HCT116 (cell line): ENCODE data around the gene PEDS1. TPM values are rescaled to one million over a fixed set of nuclear protein-coding genes. Genes with fewer than 3 reads are reported as not detected.

ENCODE experiments used
- ATAC-seq: fragments of 200-7000 bp; cut with Tn5 transposase; 2 replicates; pipeline ENCODE4 v1.9.1; 2020; ENCODE audit warnings: mild to moderate bottlenecking, moderate library complexity
- BruUV-seq: library from RNA; stranded (reverse); fragments of 400-500 nt; replicated peaks from 2 replicates; lab custom pipeline; 2021; lab: Mats Ljungman, UMichigan
- CTCF ChIA-PET: fragments of 300-600 bp; sonication (Branson Sonifier 250); formaldehyde crosslinking; loops from one replicate; lab custom pipeline; 2021; ENCODE audit warnings: antibody characterized with exemption; lab: Charles Lee
- POLR2A ChIA-PET: fragments of 300-600, 350-600 bp; sonication (Branson Sonifier 250); formaldehyde crosslinking; loops from one replicate; lab custom pipeline; 2021; ENCODE audit warnings: antibody characterized with exemption; lab: Charles Lee
- RAD21 ChIA-PET, 2 experiments: fragments of 300-600 bp; sonication (Branson Sonifier 250); formaldehyde crosslinking; loops; one replicate each; lab custom pipeline; 2023; ENCODE audit warnings: low total read pairs in 2 of 2; ENCODE audit not compliant: uncharacterized antibody in 2 of 2, unreplicated experiment in 2 of 2, low non-redundant PET in 1 of 2; lab: Charles Lee
- DNase-seq: peaks from one replicate; pipeline ENCODE4 v3.0.0-alpha.2; 2010; ENCODE audit warnings: low read depth, low spot score
- H2AFZ ChIP-seq: fragments of 200-600 bp; shearing (Covaris generic), sonication (generic); 2 replicates; pipeline ENCODE4 v1.6.1; 2017; ENCODE audit warnings: low read depth, mixed run types, mixed read lengths, antibody characterized with exemption, low read length; ENCODE audit not compliant: poor library complexity, severe bottlenecking
- H3K27ac ChIP-seq: 2 replicates; pipeline ENCODE4 v1.5.1; 2012; ENCODE audit warnings: low read depth, low read length
- H3K27me3 ChIP-seq: fragments of 200-600 bp; sonication (generic); 2 replicates; pipeline ENCODE4 v1.6.1; 2016; ENCODE audit warnings: mixed run types, low read length, mixed read lengths; ENCODE audit not compliant: insufficient read depth
- H3K36me3 ChIP-seq, 2 experiments: fragments of 200-500 bp in 1 of 2; fragments of 200-600 bp in 1 of 2; sonication (Bioruptor generic) in 1 of 2; sonication (generic) in 1 of 2; 2 replicates each; pipeline versions ENCODE4 v1.5.1 to v1.6.1; 2014 to 2016; ENCODE audit warnings: low read length in 2 of 2, inconsistent platforms in 1 of 2, mixed read lengths in 1 of 2, mixed run types in 1 of 2; ENCODE audit not compliant: insufficient read depth in 2 of 2, control insufficient read depth in 1 of 2
- H3K4me1 ChIP-seq, 2 experiments: fragments of 200-600 bp in 1 of 2; sonication (generic) in 1 of 2; 2 replicates each; pipeline versions ENCODE4 v1.5.1 to v1.6.1; 2012 to 2017; ENCODE audit warnings: low read length in 2 of 2, inconsistent platforms in 1 of 2, mild to moderate bottlenecking in 1 of 2, mixed read lengths in 1 of 2, mixed run types in 1 of 2, moderate library complexity in 1 of 2; ENCODE audit not compliant: insufficient read depth in 2 of 2, control insufficient read depth in 1 of 2
- H3K4me2 ChIP-seq: fragments of 200-600 bp; sonication (generic); 2 replicates; pipeline ENCODE4 v1.6.1; 2017; ENCODE audit warnings: mixed run types, low read length, mixed read lengths
- H3K4me3 ChIP-seq, 2 experiments: fragments of 200-600 bp in 1 of 2; sonication (generic) in 1 of 2; replicated peaks in 1 of 2; 2 replicates each; pipeline ENCODE4 v1.5.1; 2011 to 2016; ENCODE audit warnings: low read length in 2 of 2, control low read depth in 1 of 2, low read depth in 1 of 2, mild to moderate bottlenecking in 1 of 2, mixed read lengths in 1 of 2, mixed run types in 1 of 2
- H3K79me2 ChIP-seq: fragments of 200-600 bp; sonication (generic); 2 replicates; pipeline ENCODE4 v1.6.1; 2017; ENCODE audit warnings: mild to moderate bottlenecking, mixed run types, low read length, moderate library complexity, mixed read lengths; ENCODE audit not compliant: insufficient read depth
- H3K9ac ChIP-seq: fragments of 200-600 bp; sonication (generic); 2 replicates; pipeline ENCODE4 v1.6.1; 2016; ENCODE audit warnings: low read length, mixed read lengths
- H3K9me2 ChIP-seq: fragments of 200-600 bp; sonication (generic), shearing (Covaris generic); 2 replicates; pipeline ENCODE4 v1.6.1; 2017; ENCODE audit warnings: mixed run types, mild to moderate bottlenecking, moderate library complexity; ENCODE audit not compliant: insufficient read depth
- H3K9me3 ChIP-seq, 2 experiments: fragments of 200-500 bp in 1 of 2; fragments of 200-600 bp in 1 of 2; sonication (Bioruptor generic) in 1 of 2; sonication (generic) in 1 of 2; 2 replicates each; pipeline ENCODE4 v1.6.1; 2014 to 2017; ENCODE audit warnings: low read length in 2 of 2, mixed read lengths in 2 of 2, inconsistent platforms in 1 of 2, low read depth in 1 of 2, mild to moderate bottlenecking in 1 of 2, mixed run types in 1 of 2, moderate library complexity in 1 of 2; ENCODE audit not compliant: control insufficient read depth in 1 of 2, insufficient read depth in 1 of 2
- H4K20me1 ChIP-seq: fragments of 200-600 bp; sonication (generic), shearing (Covaris generic); 2 replicates; pipeline ENCODE4 v1.6.1; 2017; ENCODE audit warnings: mixed run types, mild to moderate bottlenecking, moderate library complexity; ENCODE audit not compliant: insufficient read depth
- CTCF ChIP-seq, 3 experiments: fragments of 200-600 bp in 1 of 3; sonication (generic) in 1 of 3; IDR thresholded peaks in 2 of 3; conservative IDR thresholded peaks in 1 of 3; 2 replicates each; pipeline ENCODE4 v1.5.1; 2012 to 2017; ENCODE audit warnings: low read depth in 2 of 3, low read length in 2 of 3, antibody characterized with exemption in 1 of 3, borderline replicate concordance in 1 of 3, control low read depth in 1 of 3, mild to moderate bottlenecking in 1 of 3, mixed read lengths in 1 of 3, mixed run types in 1 of 3, moderate library complexity in 1 of 3; ENCODE audit not compliant: insufficient read depth in 1 of 3
- EGR1 ChIP-seq: IDR thresholded peaks from 2 replicates; pipeline ENCODE4 v1.6.1; 2012; ENCODE audit warnings: low read depth
- ELF1 ChIP-seq: IDR thresholded peaks from 2 replicates; pipeline ENCODE4 v1.6.1; 2012; ENCODE audit warnings: low read depth, borderline replicate concordance
- EZH2 ChIP-seq: fragments of 200-600 bp; sonication (generic); IDR thresholded peaks from 2 replicates; pipeline ENCODE4 v1.6.1; 2017; ENCODE audit warnings: antibody characterized with exemption, mixed run types
- FOSL1 ChIP-seq: IDR thresholded peaks from 2 replicates; pipeline ENCODE4 v1.6.1; 2012; ENCODE audit warnings: low read depth
- JUND ChIP-seq: IDR thresholded peaks from 2 replicates; pipeline ENCODE4 v1.6.1; 2012
- MAX ChIP-seq: IDR thresholded peaks from 2 replicates; pipeline ENCODE4 v1.6.1; 2012
- POLR2AphosphoS5 ChIP-seq: IDR thresholded peaks from 2 replicates; pipeline ENCODE4 v1.6.1; 2011; ENCODE audit warnings: mild to moderate bottlenecking, low read depth, low read length, moderate library complexity
- RAD21 ChIP-seq: IDR thresholded peaks from 2 replicates; pipeline ENCODE4 v1.6.1; 2012; ENCODE audit warnings: low read depth, mild to moderate bottlenecking
- SIN3A ChIP-seq: IDR thresholded peaks from 2 replicates; pipeline ENCODE4 v1.6.1; 2012; ENCODE audit warnings: low read depth
- SP1 ChIP-seq: IDR thresholded peaks from 2 replicates; pipeline ENCODE4 v1.6.1; 2012; ENCODE audit warnings: low read depth
- TCF7L2 ChIP-seq: IDR thresholded peaks from 2 replicates; pipeline ENCODE4 v1.7.0; 2011; ENCODE audit warnings: borderline replicate concordance, inconsistent platforms; ENCODE audit not compliant: insufficient read depth, insufficient read length; ENCODE audit errors: extremely low read depth
- ZBTB33 ChIP-seq: IDR thresholded peaks from 2 replicates; pipeline ENCODE4 v1.6.1; 2011; ENCODE audit warnings: mild to moderate bottlenecking, low read length, moderate library complexity; ENCODE audit not compliant: insufficient replicate concordance; ENCODE audit errors: extremely low read depth
- ZFX ChIP-seq: fragments of 450-650 bp; IDR thresholded peaks from 2 replicates; pipeline ENCODE4 v1.6.1; 2017
- intact Hi-C: fragments of 100-400 bp; cut with micrococcal nuclease; formaldehyde crosslinking; loops from 2 replicates; pipeline ENCODE4 v1.10.0; 2022
- total RNA-seq: library from RNA; stranded (reverse); gene quantifications from one replicate; pipeline ENCODE4 v1.2.1, GENCODE V29; 2021; ENCODE audit not compliant: unreplicated experiment

The PEDS1 gene
- total RNA-seq, 1 experiment from 2014 or later, result 31.9 TPM

GRCh38 chr20:50138479-50139393, 14.8 kb downstream of the PEDS1 start:
- Histone ChIP-seq H3K27me3 (no peaks in the 10 kb centered on the region), H3K4me2 (peak overlapping the region; percentile 22), H3K9ac (0 out of 2 replicates have a peak overlapping the region, but pooled peaks have one; percentile 3), H3K9me3 (no peaks in the 10 kb centered on the region)
- BruUV-seq, result no TSS peak
- TF ChIP-seq CTCF (IDR thresholded peaks at IDR 0.05 in 2 of 3, conservative IDR thresholded peaks at IDR 0.05 in 1 of 3; ENCODE audit: borderline replicate concordance in 1 of 3, insufficient read depth in 1 of 3, low read depth in 2 of 3, low read length in 2 of 3) (peak in 2 of 3 experiments; percentile 7 to 27; a peak in 1 of 6 replicates), TCF7L2 (no peak), RAD21 (no peak)
- TF ChIP-seq, all 23 proteins: peak for 1
- no peaks in the 10 kb centered on the region for H3K9me2 ChIP-seq
- no peak overlapping the region for H2AFZ ChIP-seq
- no peak overlapping the region for H3K4me3 ChIP-seq
- peaks cover 91% of the 10 kb centered on the region for H3K79me2 ChIP-seq
- H4K20me1 ChIP-seq, result no peaks in the 10 kb centered on the region
- H3K4me1 ChIP-seq, result peaks cover 28 to 58% of the 10 kb centered on the region in 2 experiments
- ChIA-PET POLR2A (interaction anchor here (0.8 kb wide), 1 partner anchor 23 kb away, joined by 3 read pairs; no protein-coding TSS in a partner anchor), RAD21 (no interaction called here), CTCF (interaction anchor here (2.2 kb wide), 1 partner anchor 18 kb away, joined by 6 read pairs; no protein-coding TSS in a partner anchor)
- intact Hi-C loops, result no loop called here
- ATAC-seq, result peak; percentile 73
- H3K36me3 ChIP-seq, result peaks cover 32 to 38% of the 10 kb centered on the region in 2 experiments
- DNase-seq, result no peak
- H3K27ac ChIP-seq, result peak overlapping the region; percentile 44

- Histone ChIP-seq H3K27ac (peak overlapping the region; percentile 44), H3K4me2 (peak overlapping the region; percentile 64; the same call in 1 of the 2 replicates), H3K9me3 (no peaks in the 10 kb centered on the region), H3K4me1 (peaks cover 28 to 58% of the 10 kb centered on the region in 2 experiments), H3K9ac (0 out of 2 replicates have a peak overlapping the region, but pooled peaks have one; percentile 9), H4K20me1 (no peaks in the 10 kb centered on the region), H3K27me3 (no peaks in the 10 kb centered on the region), H3K4me3 (no peak overlapping the region), H3K79me2 (peaks cover 93% of the 10 kb centered on the region), H3K36me3 (peaks cover 28 to 35% of the 10 kb centered on the region in 2 experiments), H3K9me2 (no peaks in the 10 kb centered on the region), H2AFZ (no peak overlapping the region)
- ChIA-PET POLR2A (interaction anchor here (0.8 kb wide), 1 partner anchor 22 kb away, joined by 3 read pairs; no protein-coding TSS in a partner anchor), CTCF (interaction anchor here (2.2 kb wide), 1 partner anchor 18 kb away, joined by 6 read pairs; no protein-coding TSS in a partner anchor), RAD21 (no interaction called here)
- DNase-seq (no peak), ATAC-seq (no peak)
- intact Hi-C loops, result no loop called here
- BruUV-seq, result no TSS peak
- TF ChIP-seq EGR1, result no peak
- TF ChIP-seq SP1, result no peak
- TF ChIP-seq SIN3A, result no peak
- no peak for TF ChIP-seq RAD21
- no peak for TF ChIP-seq ZBTB33
- TF ChIP-seq FOSL1, result no peak
- TF ChIP-seq POLR2AphosphoS5, result no peak
- no peak for TF ChIP-seq ELF1
- TF ChIP-seq EZH2, result no peak
- TF ChIP-seq JUND, result no peak
- TF ChIP-seq ZFX, result no peak
- TF ChIP-seq MAX, result no peak
- TF ChIP-seq TCF7L2, result no peak
These were observed 15.4 kb downstream of the PEDS1 start for GRCh38 chr20:50138120-50138478.
